Ascending aorta (tissue), 2 donors: ENCODE measurements around the gene CFAP92. TPM values are rescaled to one million over a fixed set of nuclear protein-coding genes. Genes with fewer than 3 reads are reported as not detected.

Source experiments
- DNase-seq, 2 donors: peaks; one replicate each; pipeline ENCODE4 v3.0.0-alpha.2; 2019; ENCODE audit warnings: low spot score in 2 of 2
- H3K27ac ChIP-seq, 2 donors: fragments of 200-600 bp; sonication (generic); one replicate each; pipeline ENCODE4 v1.5.1; 2016 to 2017; ENCODE audit warnings: mild to moderate bottlenecking in 1 of 2
- H3K27me3 ChIP-seq: fragments of 200-600 bp; sonication (generic); one replicate; pipeline ENCODE4 v1.5.1; 2017
- H3K36me3 ChIP-seq, 2 donors: fragments of 200-600 bp; sonication (generic); one replicate each; pipeline ENCODE4 v1.5.1; 2016
- H3K4me1 ChIP-seq, 2 donors: fragments of 200-600 bp; sonication (generic); one replicate each; pipeline ENCODE4 v1.5.1; 2016 to 2017; ENCODE audit warnings: mild to moderate bottlenecking in 1 of 2
- H3K4me3 ChIP-seq, 2 donors: fragments of 200-600 bp; sonication (generic); one replicate each; pipeline ENCODE4 v1.5.1; 2016 to 2017; ENCODE audit warnings: mild to moderate bottlenecking in 1 of 2
- H3K9me3 ChIP-seq, 2 donors: fragments of 200-600 bp; sonication (generic); one replicate each; pipeline ENCODE4 v1.5.1; 2016
- CTCF ChIP-seq, 3 experiments: fragments of 200-600 bp in 2 of 3; fragments of 450-650 bp in 1 of 3; sonication (generic) in 2 of 3; IDR thresholded peaks; one replicate each; pipeline ENCODE4 v1.5.1; 2016 to 2019; ENCODE audit warnings: antibody characterized with exemption in 3 of 3, mild to moderate bottlenecking in 1 of 3, moderate library complexity in 1 of 3
- intact Hi-C: fragments of 100-400 bp; cut with DNase I; formaldehyde crosslinking; loops from one replicate; pipeline ENCODE4 v1.15.1; 2023
- total RNA-seq: library from RNA; depleted of rRNA; stranded (reverse); fragments of >200 nt; gene quantifications from one replicate; pipeline ENCODE4 v1.1.0, GENCODE V29; 2016

Gene CFAP92
- total RNA-seq, 1 donor from 2014 or later, result not detected

GRCh38 chr3:129028866-129029265 lies 35.0 kb upstream of the CFAP92 start:
- DNase-seq, result no peak
- no peaks in the 10 kb centered on the region for H3K27me3 ChIP-seq
- peaks cover 2 to 4% of the 10 kb centered on the region in 2 donors for H3K4me1 ChIP-seq
- H3K36me3 ChIP-seq, result no peaks in the 10 kb centered on the region
- H3K4me3 ChIP-seq, result no peak overlapping the region
- no peak for TF ChIP-seq CTCF (IDR thresholded peaks at IDR 0.05)
- H3K27ac ChIP-seq, result no peak overlapping the region
- intact Hi-C loops, result no loop called here
- H3K9me3 ChIP-seq, result no peaks in the 10 kb centered on the region

- no peak for DNase-seq
- peak overlapping the region; percentile 45 to 77 for H3K4me3 ChIP-seq
- no peak overlapping the region for H3K27ac ChIP-seq
- intact Hi-C loops, result loop anchor here (2.0 kb wide), 1 partner anchor 59 kb away; no protein-coding TSS in a partner anchor
- peaks cover 2 to 4% of the 10 kb centered on the region in 2 donors for H3K4me1 ChIP-seq
- H3K36me3 ChIP-seq, result no peaks in the 10 kb centered on the region
- no peaks in the 10 kb centered on the region for H3K9me3 ChIP-seq
- TF ChIP-seq CTCF (IDR thresholded peaks at IDR 0.05), result no peak
- no peaks in the 10 kb centered on the region for H3K27me3 ChIP-seq
These were observed 33.6 kb upstream of the CFAP92 start for GRCh38 chr3:129027544-129027880.

- peak overlapping the region; percentile 45 to 77 for H3K4me3 ChIP-seq
- H3K36me3 ChIP-seq, result no peaks in the 10 kb centered on the region
- intact Hi-C loops, result loop anchor here (2.0 kb wide), 1 partner anchor 60 kb away; no protein-coding TSS in a partner anchor
- H3K4me1 ChIP-seq, result peaks cover 2 to 4% of the 10 kb centered on the region in 2 donors
- no peaks in the 10 kb centered on the region for H3K27me3 ChIP-seq
- H3K9me3 ChIP-seq, result no peaks in the 10 kb centered on the region
- DNase-seq, result peak; percentile 88 to 95
- TF ChIP-seq CTCF (IDR thresholded peaks at IDR 0.05), result peak; percentile 31 to 79 (median 60)
- no peak overlapping the region for H3K27ac ChIP-seq
These were observed 33.1 kb upstream of the CFAP92 start for GRCh38 chr3:129026728-129027543.

- Histone ChIP-seq H3K27me3 (no peaks in the 10 kb centered on the region), H3K9me3 (no peaks in the 10 kb centered on the region), H3K36me3 (no peaks in the 10 kb centered on the region), H3K4me3 (no peak overlapping the region), H3K4me1 (peaks cover 2 to 4% of the 10 kb centered on the region in 2 donors), H3K27ac (no peak overlapping the region)
- intact Hi-C loops, result loop anchor here (2.0 kb wide), 1 partner anchor 61 kb away; no protein-coding TSS in a partner anchor
- DNase-seq, result no peak
- no peak for TF ChIP-seq CTCF (IDR thresholded peaks at IDR 0.05)
These were observed 32.0 kb upstream of the CFAP92 start for GRCh38 chr3:129025691-129026435.

GRCh38 chr3:129025108-129025507 lies 31.2 kb upstream of the CFAP92 start:
- H3K4me1 ChIP-seq, result peaks cover 2 to 4% of the 10 kb centered on the region in 2 donors
- TF ChIP-seq CTCF (IDR thresholded peaks at IDR 0.05), result no peak
- intact Hi-C loops, result no loop called here
- no peak overlapping the region for H3K27ac ChIP-seq
- no peaks in the 10 kb centered on the region for H3K36me3 ChIP-seq
- no peak overlapping the region for H3K4me3 ChIP-seq
- H3K27me3 ChIP-seq, result no peaks in the 10 kb centered on the region
- no peak for DNase-seq
- H3K9me3 ChIP-seq, result no peaks in the 10 kb centered on the region
